HEK293 (cell line): ENCODE results near the gene HTRA1.
A peak's percentile ranks its signal among the peaks of the same experiment; 100 is the strongest.

Experiments used
- CTCF ChIA-PET: fragments of 350-600 bp; formaldehyde crosslinking; extraction: SDS; loops from one replicate; lab custom pipeline; 2021; ENCODE audit warnings: antibody characterized with exemption; lab: Yijun Ruan, JAX
- POLR2A ChIA-PET: fragments of 300-600 bp; formaldehyde crosslinking; extraction: SDS; loops from one replicate; lab custom pipeline; 2020; ENCODE audit warnings: antibody characterized with exemption, inconsistent platforms; lab: Yijun Ruan, JAX
- H3K27ac ChIP-seq: fragments of 200-500 bp; sonication (Bioruptor generic); 2 replicates; pipeline ENCODE4 v1.5.1; 2014; ENCODE audit warnings: low read depth, low read length, control low read depth, inconsistent platforms; ENCODE audit errors: extremely low read depth
- H3K36me3 ChIP-seq, 2 experiments: fragments of 200-500 bp in 1 of 2; sonication (Bioruptor generic) in 1 of 2; 1 replicate in 1 of 2; 2 replicates in 1 of 2; pipeline ENCODE4 v1.5.1; 2014 to 2017; ENCODE audit warnings: inconsistent platforms in 2 of 2, low read length in 2 of 2; ENCODE audit not compliant: control insufficient read depth in 2 of 2, insufficient read depth in 1 of 2
- H3K4me1 ChIP-seq: fragments of 200-500 bp; sonication (Bioruptor generic); 2 replicates; pipeline ENCODE4 v1.5.1; 2014; ENCODE audit warnings: mild to moderate bottlenecking, low read length, inconsistent platforms; ENCODE audit not compliant: control insufficient read depth, insufficient read depth
- H3K4me3 ChIP-seq: 2 replicates; pipeline ENCODE4 v1.5.1; 2011; ENCODE audit warnings: low read depth, mild to moderate bottlenecking, control low read depth, low read length, moderate library complexity
- H3K9me3 ChIP-seq: fragments of 200-500 bp; sonication (Bioruptor generic); 2 replicates; pipeline ENCODE4 v1.5.1; 2014; ENCODE audit warnings: low read depth, low read length, inconsistent platforms; ENCODE audit not compliant: control insufficient read depth, insufficient read depth
- BCL11B ChIP-seq: fragments of 450-650 bp; formaldehyde crosslinking; IDR thresholded peaks from 2 replicates; pipeline ENCODE4 v1.5.1; 2016; ENCODE audit warnings: low read depth, missing biosample characterization, missing genetic modification characterization
- ELK4 ChIP-seq: IDR thresholded peaks from 2 replicates; pipeline ENCODE4 v1.6.1; 2011; ENCODE audit warnings: mild to moderate bottlenecking, low read depth, low read length, borderline replicate concordance
- GLI4 ChIP-seq: fragments of 450-650 bp; formaldehyde crosslinking; IDR thresholded peaks from 2 replicates; pipeline ENCODE4 v1.5.1; 2016; ENCODE audit warnings: missing biosample characterization, missing genetic modification characterization
- KLF7 ChIP-seq: fragments of 450-650 bp; formaldehyde crosslinking; IDR thresholded peaks from 2 replicates; pipeline ENCODE4 v1.5.1; 2016; ENCODE audit warnings: missing biosample characterization, missing genetic modification characterization, borderline replicate concordance
- SCRT2 ChIP-seq: fragments of 450-650 bp; formaldehyde crosslinking; IDR thresholded peaks from 2 replicates; pipeline ENCODE4 v1.5.1; 2016; ENCODE audit warnings: missing biosample characterization, missing genetic modification characterization
- SP2 ChIP-seq: fragments of 450-650 bp; formaldehyde crosslinking; IDR thresholded peaks from 2 replicates; pipeline ENCODE4 v1.5.1; 2016; ENCODE audit warnings: missing biosample characterization, missing genetic modification characterization
- ZFP3 ChIP-seq: fragments of 450-650 bp; formaldehyde crosslinking; IDR thresholded peaks from 2 replicates; pipeline ENCODE4 v1.5.1; 2016; ENCODE audit warnings: low read depth, missing biosample characterization, missing genetic modification characterization
- ZIC2 ChIP-seq: fragments of 450-650 bp; formaldehyde crosslinking; IDR thresholded peaks from 2 replicates; pipeline ENCODE4 v1.5.1; 2016; ENCODE audit warnings: missing biosample characterization, missing genetic modification characterization
- ZNF138 ChIP-seq: fragments of 450-650 bp; formaldehyde crosslinking; IDR thresholded peaks from 2 replicates; pipeline ENCODE4 v1.5.1; 2016; ENCODE audit warnings: missing biosample characterization, missing genetic modification characterization, borderline replicate concordance
- ZNF140 ChIP-seq: fragments of 450-650 bp; formaldehyde crosslinking; IDR thresholded peaks from 2 replicates; pipeline ENCODE4 v1.5.1; 2016; ENCODE audit warnings: missing biosample characterization, missing genetic modification characterization
- ZNF221 ChIP-seq: fragments of 450-650 bp; formaldehyde crosslinking; IDR thresholded peaks from 2 replicates; pipeline ENCODE4 v1.5.1; 2017; ENCODE audit warnings: missing biosample characterization, missing genetic modification characterization, borderline replicate concordance
- ZNF239 ChIP-seq: fragments of 450-650 bp; formaldehyde crosslinking; IDR thresholded peaks from 2 replicates; pipeline ENCODE4 v1.5.1; 2016; ENCODE audit warnings: missing biosample characterization, missing genetic modification characterization
- ZNF529 ChIP-seq: fragments of 450-650 bp; formaldehyde crosslinking; IDR thresholded peaks from 2 replicates; pipeline ENCODE4 v1.5.1; 2017; ENCODE audit warnings: missing genetic modification characterization, missing biosample characterization; ENCODE audit not compliant: insufficient replicate concordance
- ZNF544 ChIP-seq: fragments of 450-650 bp; formaldehyde crosslinking; IDR thresholded peaks from 2 replicates; pipeline ENCODE4 v1.5.0; 2017; ENCODE audit warnings: missing biosample characterization, missing genetic modification characterization
- ZNF548 ChIP-seq: fragments of 450-650 bp; formaldehyde crosslinking; IDR thresholded peaks from 2 replicates; pipeline ENCODE4 v1.5.1; 2016; ENCODE audit warnings: missing biosample characterization, missing genetic modification characterization
- ZNF549 ChIP-seq: fragments of 450-650 bp; IDR thresholded peaks from 2 replicates; pipeline ENCODE4 v1.5.1; 2018; ENCODE audit warnings: missing biosample characterization, missing genetic modification characterization, mild to moderate bottlenecking, inconsistent platforms, moderate library complexity
- ZNF558 ChIP-seq: fragments of 450-650 bp; formaldehyde crosslinking; IDR thresholded peaks from 2 replicates; pipeline ENCODE4 v1.5.1; 2016; ENCODE audit warnings: missing biosample characterization, missing genetic modification characterization
- TF ChIP-seq, protein P1 (sequence below): fragments of 450-650 bp; formaldehyde crosslinking; IDR thresholded peaks from 2 replicates; pipeline ENCODE4 v1.5.1; 2016; ENCODE audit warnings: missing biosample characterization, missing genetic modification characterization
- TF ChIP-seq, protein P2 (sequence below): fragments of 450-650 bp; formaldehyde crosslinking; IDR thresholded peaks from 2 replicates; pipeline ENCODE4 v1.5.1; 2016; ENCODE audit warnings: missing biosample characterization, missing genetic modification characterization

The HTRA1 gene

GRCh38 chr10:122475591-122476332 lies 14.4 kb downstream of the HTRA1 start:
- Histone ChIP-seq H3K4me3 (no peak overlapping the region), H3K9me3 (no peaks in the 10 kb centered on the region), H3K27ac (no peak overlapping the region), H3K4me1 (0 out of 2 replicates have a peak, but pooled peaks cover 3% of the 10 kb centered on the region), H3K36me3 (no peaks in the 10 kb centered on the region)
- CTCF ChIA-PET: interaction anchor here (0.6 to 1.6 kb wide), 2 partner anchors 85 to 90 kb away, joined by 3 to 5 read pairs; no protein-coding TSS in a partner anchor
- POLR2A ChIA-PET: interaction anchor here (0.6 kb wide), 1 partner anchor 67 kb away, joined by 3 read pairs; no protein-coding TSS in a partner anchor
- TF ChIP-seq KLF7 (tag by site-specific recombination): no peak
- TF ChIP-seq, protein P1, sequence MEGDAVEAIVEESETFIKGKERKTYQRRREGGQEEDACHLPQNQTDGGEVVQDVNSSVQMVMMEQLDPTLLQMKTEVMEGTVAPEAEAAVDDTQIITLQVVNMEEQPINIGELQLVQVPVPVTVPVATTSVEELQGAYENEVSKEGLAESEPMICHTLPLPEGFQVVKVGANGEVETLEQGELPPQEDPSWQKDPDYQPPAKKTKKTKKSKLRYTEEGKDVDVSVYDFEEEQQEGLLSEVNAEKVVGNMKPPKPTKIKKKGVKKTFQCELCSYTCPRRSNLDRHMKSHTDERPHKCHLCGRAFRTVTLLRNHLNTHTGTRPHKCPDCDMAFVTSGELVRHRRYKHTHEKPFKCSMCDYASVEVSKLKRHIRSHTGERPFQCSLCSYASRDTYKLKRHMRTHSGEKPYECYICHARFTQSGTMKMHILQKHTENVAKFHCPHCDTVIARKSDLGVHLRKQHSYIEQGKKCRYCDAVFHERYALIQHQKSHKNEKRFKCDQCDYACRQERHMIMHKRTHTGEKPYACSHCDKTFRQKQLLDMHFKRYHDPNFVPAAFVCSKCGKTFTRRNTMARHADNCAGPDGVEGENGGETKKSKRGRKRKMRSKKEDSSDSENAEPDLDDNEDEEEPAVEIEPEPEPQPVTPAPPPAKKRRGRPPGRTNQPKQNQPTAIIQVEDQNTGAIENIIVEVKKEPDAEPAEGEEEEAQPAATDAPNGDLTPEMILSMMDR (tag by site-specific recombination): no peak
- no peak for TF ChIP-seq BCL11B (tag by site-specific recombination)
- TF ChIP-seq ZNF549 (tag by site-specific recombination): no peak
- TF ChIP-seq ZNF140 (tag by site-specific recombination): no peak
- no peak for TF ChIP-seq ELK4
- no peak for TF ChIP-seq ZNF239 (tag by site-specific recombination)
- TF ChIP-seq ZFP3 (tag by site-specific recombination): no peak
- TF ChIP-seq, protein P2, sequence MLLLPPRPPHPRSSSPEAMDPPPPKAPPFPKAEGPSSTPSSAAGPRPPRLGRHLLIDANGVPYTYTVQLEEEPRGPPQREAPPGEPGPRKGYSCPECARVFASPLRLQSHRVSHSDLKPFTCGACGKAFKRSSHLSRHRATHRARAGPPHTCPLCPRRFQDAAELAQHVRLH (tag by site-specific recombination): no peak
- TF ChIP-seq GLI4 (tag by site-specific recombination): no peak
- no peak for TF ChIP-seq ZNF558
- no peak for TF ChIP-seq ZNF529
- no peak for TF ChIP-seq ZNF138 (tag by site-specific recombination)

- POLR2A ChIA-PET: interaction anchor here (0.6 kb wide), 1 partner anchor 66 kb away, joined by 3 read pairs; no protein-coding TSS in a partner anchor
- Histone ChIP-seq H3K36me3 (no peaks in the 10 kb centered on the region), H3K27ac (no peak overlapping the region), H3K4me3 (no peak overlapping the region), H3K4me1 (0 out of 2 replicates have a peak, but pooled peaks cover 3% of the 10 kb centered on the region), H3K9me3 (no peaks in the 10 kb centered on the region)
- CTCF ChIA-PET: no interaction called here
- TF ChIP-seq SP2 (tag by site-specific recombination): no peak
- peak; percentile 83 for TF ChIP-seq SCRT2
- TF ChIP-seq ZNF548 (tag by site-specific recombination): no peak
- TF ChIP-seq ZNF221: no peak
- no peak for TF ChIP-seq ZNF544 (tag by site-specific recombination)
These were observed 15.0 kb downstream of the HTRA1 start for GRCh38 chr10:122476333-122476695.

- TF ChIP-seq ZIC2 (tag by site-specific recombination) (peak; percentile 40), ZNF544 (tag by site-specific recombination) (no peak)
- ChIA-PET CTCF (interaction anchor here (1.3 kb wide), 1 partner anchor 88 kb away, joined by 4 read pairs; no protein-coding TSS in a partner anchor), POLR2A (no interaction called here)
- H3K4me1 ChIP-seq: 0 out of 2 replicates have a peak, but pooled peaks cover 3% of the 10 kb centered on the region
- H3K27ac ChIP-seq: no peak overlapping the region
- H3K36me3 ChIP-seq: no peaks in the 10 kb centered on the region
- no peaks in the 10 kb centered on the region for H3K9me3 ChIP-seq
- no peak overlapping the region for H3K4me3 ChIP-seq
These were observed 16.1 kb downstream of the HTRA1 start for GRCh38 chr10:122477436-122477835.
